GM20000 (cell line): Measurements from ENCODE around the gene RFTN2.
"Not testable (repeated sequence)": the region's sequence is repeated elsewhere in the genome, so short reads cannot be mapped to it uniquely, and the experiment has no call there.

Experiments used
- DNase-seq: peaks from one replicate; pipeline ENCODE4 v3.0.0; 2012; ENCODE audit warnings: low spot score
- CTCF ChIP-seq: IDR thresholded peaks from 2 replicates; pipeline ENCODE4 v1.5.1; 2012; ENCODE audit warnings: mild to moderate bottlenecking, control low read depth; ENCODE audit errors: extremely low read depth, missing control alignments

The RFTN2 gene

GRCh38 chr2:197597166-197597565 lies 78.2 kb downstream of the RFTN2 start:
- DNase-seq = no peak
- TF ChIP-seq CTCF = no peak

GRCh38 chr2:197596766-197597165 lies 78.6 kb downstream of the RFTN2 start:
- no peak for TF ChIP-seq CTCF
- DNase-seq = no peak

GRCh38 chr2:197591339-197592072 lies 83.9 kb downstream of the RFTN2 start:
- no peak for TF ChIP-seq CTCF
- DNase-seq = no peak

- not testable (repeated sequence) for DNase-seq
Observed at GRCh38 chr2:197587255-197587654, 88.1 kb downstream of the RFTN2 start.

GRCh38 chr2:197580166-197580565 lies 95.2 kb downstream of the RFTN2 start:
- DNase-seq = not testable (repeated sequence)

- DNase-seq = not testable (repeated sequence)
Observed at GRCh38 chr2:197578294-197578693, 97.1 kb downstream of the RFTN2 start.

GRCh38 chr2:197577446-197577845 lies 97.9 kb downstream of the RFTN2 start:
- TF ChIP-seq CTCF = no peak
- DNase-seq = no peak

- TF ChIP-seq CTCF = no peak
- no peak for DNase-seq
Observed at GRCh38 chr2:197576631-197577030, 98.8 kb downstream of the RFTN2 start.

GRCh38 chr2:197575987-197576386 lies 99.4 kb downstream of the RFTN2 start:
- TF ChIP-seq CTCF = no peak
- no peak for DNase-seq
